ENCODE data around the gene CCND2.

CCND2 gene

DNA sequence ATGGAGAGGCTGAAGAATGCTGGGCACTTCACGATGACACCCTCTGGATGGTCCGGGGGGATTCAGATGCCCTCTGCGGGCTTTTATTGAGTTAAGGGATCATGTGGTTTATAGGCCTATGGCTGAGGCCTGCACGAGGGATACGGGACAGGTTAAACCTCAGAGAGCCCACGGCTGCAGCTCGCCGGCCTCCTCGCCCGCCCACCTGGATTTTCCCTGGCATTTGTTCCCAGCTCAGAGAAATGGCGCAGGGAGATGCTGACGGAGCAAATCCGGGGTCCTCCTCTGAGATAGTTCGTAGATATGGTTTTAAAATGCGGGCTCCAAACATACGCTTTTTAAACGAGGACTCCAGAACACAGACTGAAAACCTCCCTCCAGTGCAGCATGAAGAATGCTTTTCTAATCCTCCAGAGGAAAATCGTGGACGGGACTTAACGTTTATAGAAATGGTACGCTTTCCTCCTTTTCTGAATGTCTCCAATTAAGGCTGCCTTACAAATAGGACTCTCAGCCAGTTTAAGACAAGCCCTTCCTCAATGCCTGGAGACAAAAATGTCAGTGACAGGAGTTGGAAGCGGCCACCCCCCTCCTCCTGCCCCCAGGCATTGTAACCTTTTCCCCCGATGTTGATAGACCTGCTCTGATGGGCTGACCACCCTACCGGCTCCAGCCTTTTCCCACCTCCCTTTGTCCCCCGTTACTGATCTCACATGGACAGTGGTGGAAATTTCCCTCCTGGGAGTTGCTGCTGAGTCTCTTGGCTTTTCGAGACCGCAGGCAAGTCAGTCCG lies 16.6 kb downstream of the CCND2 start:
- DNase-seq (ENCODE audit: low read depth in 2 of 2): no peak

DNA sequence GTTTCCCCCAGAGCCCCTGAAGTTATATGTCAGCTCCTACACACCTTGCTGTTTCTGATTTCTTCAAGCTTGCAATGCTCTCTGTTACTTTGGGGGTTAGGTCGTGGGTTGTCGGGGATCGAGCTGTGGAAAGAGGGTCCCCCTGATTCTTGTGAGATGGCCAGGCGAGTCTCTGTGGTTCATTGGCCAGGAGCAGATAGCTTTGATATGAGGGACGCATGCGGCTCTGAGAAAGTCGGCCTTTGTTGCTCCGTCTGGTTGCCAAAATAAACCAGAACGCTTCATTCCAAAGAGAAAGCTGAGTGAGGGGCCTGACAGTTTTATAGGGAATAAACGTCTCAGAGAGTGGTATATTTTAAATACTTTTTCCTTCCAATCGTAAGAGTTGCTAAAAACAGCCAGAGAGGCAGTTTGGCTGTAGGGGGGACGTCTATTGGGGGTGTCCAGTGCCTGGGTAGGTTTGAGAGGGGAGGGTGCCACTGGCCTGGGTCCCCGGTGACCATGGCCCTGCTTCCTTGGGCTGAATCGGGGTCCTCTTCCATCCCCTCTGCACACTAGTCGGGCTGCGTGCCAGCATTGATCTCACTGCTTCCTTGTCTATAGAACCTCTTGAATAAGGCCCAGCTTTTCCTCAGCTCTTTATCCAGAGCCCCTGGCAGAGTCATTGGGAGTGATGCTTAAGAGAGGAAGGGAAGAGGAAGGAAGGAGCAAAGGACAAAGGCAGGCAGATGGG lies 18.9 kb downstream of the CCND2 start:
- no peak for DNase-seq (ENCODE audit: low read depth in 2 of 2)

DNA sequence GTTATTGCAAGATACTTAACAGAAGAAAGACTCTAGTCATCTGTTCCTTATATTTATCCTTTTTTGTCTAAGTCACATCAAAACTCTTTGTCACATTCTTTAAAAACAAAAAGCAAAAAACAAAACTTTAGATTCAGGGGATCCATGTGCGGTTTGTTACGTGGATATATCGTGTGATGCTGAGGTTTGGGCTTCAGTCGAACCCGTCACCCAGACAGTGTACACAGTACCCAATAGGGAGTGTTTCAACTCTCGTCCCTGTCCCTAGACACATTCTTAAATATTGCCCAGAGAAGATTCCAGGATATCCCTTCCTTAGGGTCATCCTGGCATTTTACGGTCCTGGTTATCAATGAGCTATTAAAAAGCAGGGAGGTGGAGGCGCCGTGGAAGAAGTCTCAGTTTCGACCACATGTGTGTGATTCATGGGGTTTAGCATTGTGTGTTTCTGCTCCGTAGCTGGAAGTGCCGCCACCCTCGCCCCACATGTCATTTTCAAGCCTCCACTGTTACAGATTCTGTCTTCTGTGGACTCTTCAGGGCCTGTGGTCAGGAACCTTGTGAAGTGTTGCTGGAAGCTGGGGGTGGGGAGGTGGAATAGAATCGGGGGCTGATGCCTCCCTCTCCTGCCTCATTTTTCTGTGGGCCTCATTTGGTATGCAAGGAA lies 19.9 kb downstream of the CCND2 start:
- DNase-seq (ENCODE audit: low read depth in 2 of 2): no peak

DNA sequence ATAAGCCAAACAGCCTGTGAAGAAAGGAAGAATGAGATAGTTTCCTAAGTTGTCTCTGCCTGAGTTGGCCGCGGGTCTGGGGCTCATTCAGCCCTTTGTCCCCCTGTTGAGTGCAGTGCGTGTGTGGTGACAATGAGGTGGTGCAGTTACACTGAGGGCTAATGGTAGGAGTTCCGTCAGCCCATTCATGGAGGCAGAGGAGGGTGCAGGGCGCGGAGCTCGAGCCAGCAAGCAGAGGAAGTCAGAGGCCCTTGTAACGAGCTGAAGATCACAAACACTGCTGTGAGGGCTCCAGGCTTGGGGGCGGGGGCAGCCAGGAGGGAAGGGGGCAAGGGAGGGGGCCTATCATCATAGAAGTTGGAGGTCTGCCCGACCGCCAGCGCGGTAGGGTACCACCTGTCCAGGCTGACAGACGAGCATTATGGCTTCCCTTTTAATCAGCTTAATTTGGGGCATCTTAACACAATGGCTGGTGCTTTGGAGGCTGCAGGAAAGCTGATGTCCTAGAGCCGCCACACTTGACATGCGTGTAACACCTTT lies 20.5 kb downstream of the CCND2 start:
- no peak for DNase-seq (ENCODE audit: low read depth in 2 of 2)

DNA sequence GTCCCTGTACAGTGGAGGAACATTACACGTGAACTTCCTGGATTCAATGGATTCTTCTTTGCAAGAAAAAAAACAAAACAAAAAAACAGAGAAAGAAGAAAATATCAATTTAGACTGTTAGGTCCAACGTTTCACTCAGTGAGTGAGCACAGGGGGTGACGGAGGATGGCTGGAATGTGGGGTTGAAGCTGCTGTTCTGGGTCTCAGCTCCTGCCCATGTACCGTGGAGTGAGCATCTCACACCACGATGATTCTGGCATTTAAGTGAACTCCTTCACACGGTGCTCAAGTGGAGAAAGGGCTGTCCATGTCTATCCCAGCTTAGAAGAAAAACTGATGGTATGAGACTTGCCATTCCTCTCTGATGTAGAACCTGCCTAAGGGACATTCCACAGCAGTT lies 23.2 kb downstream of the CCND2 start:
- DNase-seq (ENCODE audit: low read depth in 2 of 2): no peak

DNA sequence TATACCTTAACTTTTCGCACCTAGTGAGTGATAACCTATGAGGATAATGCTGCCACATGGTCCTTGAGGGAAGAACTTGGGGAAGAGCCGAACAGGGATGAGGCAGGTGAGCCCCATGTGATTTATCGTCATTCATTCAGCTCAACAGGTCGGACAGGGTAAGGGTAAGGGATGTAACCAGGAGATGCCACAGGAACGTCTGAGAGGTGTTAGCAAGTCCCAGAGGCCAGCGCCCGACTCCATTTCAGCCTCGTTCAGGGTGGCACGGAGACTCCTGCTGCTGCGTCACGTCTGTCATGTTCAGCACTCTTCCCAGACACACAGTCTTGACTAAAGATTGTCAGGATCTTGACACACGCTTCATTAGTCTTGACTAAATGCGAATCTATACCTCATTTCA lies 24.1 kb downstream of the CCND2 start:
- no peak for DNase-seq (ENCODE audit: low read depth in 2 of 2)

DNA sequence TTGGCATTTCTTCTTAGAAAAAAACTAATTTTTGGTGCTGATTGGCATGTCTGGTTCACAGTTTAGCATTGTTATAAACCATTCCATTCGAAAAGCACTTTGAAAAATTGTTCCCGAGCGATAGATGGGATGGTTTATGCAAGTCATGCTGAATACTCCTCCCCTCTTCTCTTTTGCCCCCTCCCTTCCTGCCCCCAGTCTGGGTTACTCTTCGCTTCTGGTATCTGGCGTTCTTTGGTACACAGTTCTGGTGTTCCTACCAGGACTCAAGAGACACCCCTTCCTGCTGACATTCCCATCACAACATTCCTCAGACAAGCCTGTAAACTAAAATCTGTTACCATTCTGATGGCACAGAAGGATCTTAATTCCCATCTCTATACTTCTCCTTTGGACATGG lies 27.3 kb downstream of the CCND2 start:
- DNase-seq (ENCODE audit: low read depth in 2 of 2): no peak

DNA sequence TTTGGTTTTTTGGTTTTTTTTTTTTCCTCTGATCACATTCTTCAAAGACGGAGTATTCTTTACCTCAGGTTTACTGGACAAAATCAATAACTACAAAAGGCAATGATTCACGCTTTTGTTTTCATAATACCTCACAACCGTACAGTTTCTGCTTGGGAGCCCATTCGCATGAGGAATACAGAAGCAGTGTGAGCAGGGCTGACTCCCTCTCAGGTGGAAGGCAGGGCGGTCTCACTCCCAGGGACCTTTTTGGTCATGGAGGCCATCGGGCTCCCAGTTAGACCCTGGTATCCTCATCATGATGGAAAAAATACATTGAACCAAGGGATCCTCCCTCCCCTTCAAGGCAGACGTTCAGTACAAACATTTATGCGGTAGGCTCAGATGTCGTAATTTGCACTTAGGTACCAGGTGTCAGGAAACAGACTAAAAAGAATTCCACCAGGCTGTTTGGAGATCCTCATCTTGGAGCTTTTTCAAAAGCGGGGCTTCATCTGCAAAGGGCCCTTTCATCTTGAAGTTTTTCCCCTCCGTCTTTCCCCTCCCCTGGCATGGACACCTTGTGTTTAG lies 28.5 kb downstream of the CCND2 start:
- DNase-seq (ENCODE audit: low read depth in 2 of 2): no peak

DNA sequence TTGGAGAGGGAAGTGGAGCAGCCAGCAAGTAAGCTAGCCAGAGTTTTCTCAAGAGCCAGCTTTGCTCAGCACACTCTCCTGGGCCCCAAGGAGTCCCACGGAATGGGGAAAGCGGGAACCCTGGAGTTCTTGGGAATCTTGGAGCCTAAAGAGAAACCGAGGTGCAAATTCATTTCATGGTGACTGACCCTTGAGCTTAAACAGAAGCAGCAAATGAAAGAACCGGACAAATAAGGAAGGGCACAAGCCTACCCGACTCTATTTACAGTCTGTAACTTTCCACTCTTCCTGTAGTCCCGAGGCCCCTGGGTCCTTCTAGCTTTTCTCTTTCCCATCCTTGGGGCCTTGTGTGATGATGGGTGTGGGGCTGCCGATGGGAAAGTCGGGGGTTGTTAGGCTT lies 29.3 kb downstream of the CCND2 start:
- no peak for DNase-seq (ENCODE audit: low read depth in 2 of 2)

DNA sequence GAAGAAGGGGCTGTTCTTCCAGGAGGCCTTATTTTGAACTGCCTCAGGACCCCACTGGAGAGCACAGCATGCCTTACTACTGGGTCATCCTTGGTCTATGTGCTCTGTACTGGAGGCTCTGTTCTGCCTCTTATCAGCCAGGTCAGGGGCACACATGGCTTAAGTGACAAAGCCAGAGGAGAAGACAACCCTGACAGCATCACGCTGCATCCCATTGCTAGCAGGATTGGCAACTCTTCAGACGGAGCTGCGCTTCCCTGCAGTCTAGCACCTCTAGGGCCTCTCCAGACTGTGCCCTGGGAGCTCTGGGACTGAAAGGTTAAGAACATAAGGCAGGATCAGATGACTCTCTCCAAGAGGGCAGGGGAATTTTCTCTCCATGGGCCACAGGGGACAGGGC lies 30.2 kb downstream of the CCND2 start:
- DNase-seq (ENCODE audit: low read depth in 2 of 2): no peak

DNA sequence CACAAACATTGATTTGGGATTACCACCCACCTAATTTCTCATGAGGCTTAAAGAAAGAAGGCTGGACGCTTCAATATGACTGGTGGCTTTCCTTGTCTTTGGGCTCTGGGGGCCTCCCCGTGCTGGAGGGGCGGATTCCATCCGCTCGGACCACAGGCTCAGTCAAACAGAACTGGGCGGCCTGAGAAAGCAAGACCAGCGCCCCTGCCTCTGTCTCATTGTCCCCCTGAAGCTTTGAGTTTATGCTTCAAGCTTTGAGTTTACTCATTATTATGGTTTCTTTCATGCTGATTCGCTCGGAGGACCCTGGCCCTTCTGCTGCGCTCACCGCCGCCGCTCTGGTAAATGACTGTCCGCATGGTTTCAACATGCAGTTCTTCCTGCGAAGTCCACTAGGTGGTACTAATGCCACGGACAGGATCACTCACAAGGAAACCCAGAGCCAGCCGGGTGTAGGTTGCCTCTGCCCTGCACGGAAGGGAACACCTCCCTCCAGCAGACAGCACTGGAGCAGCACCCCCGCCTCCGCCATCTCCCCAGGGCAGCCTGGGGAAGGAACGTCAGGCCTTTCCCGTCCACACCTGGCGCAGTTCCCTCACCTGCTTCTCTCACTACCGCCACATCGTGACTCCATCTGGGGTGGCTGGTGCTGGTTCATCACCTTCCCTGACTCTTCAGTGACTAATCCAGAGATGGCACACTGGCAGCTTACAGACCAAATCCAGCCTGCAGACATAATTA lies 34.2 kb downstream of the CCND2 start:
- DNase-seq (ENCODE audit: low read depth in 2 of 2): no peak

DNA sequence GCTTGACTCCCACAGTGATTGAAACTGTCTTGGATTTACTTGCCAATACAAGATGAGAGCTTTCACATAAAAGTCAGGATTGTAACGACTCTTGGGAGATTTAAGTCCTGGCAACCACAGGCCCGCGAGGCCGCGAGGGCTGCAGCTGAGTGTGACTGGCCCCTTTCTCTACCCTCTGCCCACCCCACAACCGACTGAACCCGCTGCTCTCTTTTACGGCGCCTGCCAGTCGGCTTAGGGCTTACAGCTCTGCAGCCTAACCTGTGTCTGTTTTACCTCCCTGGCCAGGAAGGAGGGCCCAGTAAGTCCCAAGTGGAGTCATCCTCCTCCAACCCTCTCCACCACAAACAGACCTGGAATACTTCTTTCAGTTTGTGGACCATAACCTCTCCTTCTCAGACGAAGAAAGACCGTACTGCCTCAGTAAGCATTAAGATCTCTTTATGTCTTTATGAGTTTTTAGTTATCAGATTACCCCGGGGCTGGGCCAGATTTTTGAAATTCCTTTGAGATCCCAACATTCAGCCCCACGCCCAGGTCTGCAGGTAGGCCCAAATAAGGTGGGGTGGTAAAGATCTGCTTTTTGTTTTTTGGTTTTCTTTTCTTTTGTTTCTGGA lies 34.9 kb downstream of the CCND2 start:
- no peak for DNase-seq (ENCODE audit: low read depth in 2 of 2)

DNA sequence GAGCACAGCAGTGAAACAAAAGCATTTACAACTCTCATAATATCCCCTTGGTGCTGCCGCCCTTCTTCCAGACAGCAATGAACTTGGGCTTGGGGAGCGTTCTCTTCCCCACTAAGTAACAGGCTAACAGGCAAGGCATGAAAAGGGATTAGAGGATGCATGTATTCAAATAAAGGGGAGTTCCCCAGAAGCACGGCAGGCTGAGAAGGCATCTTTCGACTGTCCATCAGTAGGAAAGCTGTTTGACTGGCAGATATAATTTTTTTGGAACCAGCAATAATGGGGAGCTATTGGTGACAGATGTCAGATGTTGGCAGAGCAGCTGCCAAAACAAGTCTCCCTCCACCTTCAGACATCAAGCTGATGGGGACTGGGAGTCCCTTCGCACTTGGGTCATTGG lies 38.2 kb downstream of the CCND2 start:
- no peak for DNase-seq (ENCODE audit: low read depth in 2 of 2)

DNA sequence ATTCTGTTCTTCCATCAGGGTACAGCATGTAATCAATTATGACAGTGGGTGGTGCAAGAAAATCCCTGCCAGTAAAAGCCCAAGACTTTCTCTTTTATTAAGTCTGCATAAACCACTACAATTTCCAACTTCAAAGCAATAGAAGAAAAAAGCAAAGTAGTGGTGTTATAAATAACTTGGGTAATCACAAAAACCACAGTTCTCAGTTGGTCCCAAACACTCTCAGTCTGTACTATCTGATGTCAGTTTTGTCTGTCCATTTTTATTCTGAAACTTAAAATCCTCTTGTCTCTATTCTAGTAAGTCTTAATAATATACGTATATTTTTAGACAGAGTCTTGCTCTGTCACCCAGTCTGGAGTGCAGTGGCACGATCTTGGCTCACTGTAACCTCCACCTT lies 38.7 kb downstream of the CCND2 start:
- no peak for DNase-seq (ENCODE audit: low read depth in 2 of 2)

DNA sequence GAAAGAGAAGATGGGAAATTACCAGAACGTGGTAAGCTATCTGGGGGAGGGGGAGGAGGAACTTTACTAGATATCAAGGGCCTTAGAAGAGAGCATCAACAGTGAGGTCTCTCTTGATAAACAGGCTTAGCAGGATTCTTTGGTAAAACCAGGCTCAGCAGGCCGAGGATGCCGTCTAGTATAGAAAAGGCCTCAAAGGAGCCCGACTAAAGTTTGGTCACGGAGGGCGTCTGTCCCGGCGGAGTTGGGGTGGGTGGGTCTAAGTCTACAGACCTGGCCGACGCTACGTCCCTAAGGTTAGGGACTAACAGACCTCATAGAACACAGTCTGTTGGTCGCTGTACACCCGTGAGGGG lies 46.9 kb downstream of the CCND2 start:
- DNase-seq (ENCODE audit: low read depth in 2 of 2): no peak

DNA sequence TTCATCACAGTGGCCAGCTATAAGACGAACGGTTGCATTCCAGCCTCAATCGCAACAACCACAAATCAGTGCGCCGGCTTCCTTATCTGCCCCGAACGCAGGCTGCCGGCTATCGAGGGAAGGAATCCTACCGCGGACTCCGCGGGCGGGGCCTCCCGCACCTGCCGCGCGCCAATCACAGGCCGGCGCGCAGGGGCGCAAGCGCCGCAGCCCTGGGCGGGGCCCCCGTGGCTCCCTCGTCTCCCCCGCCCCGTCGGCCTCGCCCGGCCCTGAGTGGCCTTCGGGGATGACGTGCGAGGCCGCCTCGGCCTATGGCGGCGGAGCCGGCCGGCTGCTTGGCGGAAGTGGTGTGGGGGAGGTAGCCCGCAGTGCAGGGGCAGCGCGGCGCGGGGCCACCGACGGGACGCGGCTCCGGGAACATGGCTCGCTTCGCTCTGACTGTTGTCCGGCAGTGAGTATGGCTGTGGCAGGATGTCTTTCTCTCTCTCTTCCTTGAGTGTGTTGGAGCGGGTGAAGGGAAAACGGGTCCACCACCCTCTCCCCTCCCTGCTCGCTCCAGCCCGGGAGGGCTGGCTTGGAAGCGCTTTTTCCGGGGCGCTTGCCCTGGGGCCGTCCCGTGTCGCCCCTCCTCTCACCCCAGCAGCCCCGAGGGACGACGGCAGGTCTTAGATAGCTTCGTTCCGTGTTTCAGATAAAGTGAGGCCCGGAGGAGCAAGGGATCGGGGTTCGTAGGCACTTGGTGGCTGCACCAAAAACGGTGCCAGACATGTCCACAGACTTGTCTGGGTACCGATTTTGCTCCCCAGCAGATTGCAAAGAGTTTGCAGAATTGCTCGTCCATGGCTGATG lies 47.5 kb downstream of the CCND2 start, which contains the start of gene TIGAR:
TIGAR (plus strand) TSS at position 361 of the 849 bp plus-strand sequence; CDS start at position 420, 59 bp downstream.
- DNase-seq (ENCODE audit: low read depth in 2 of 2): peak; percentile 72 to 78

DNA sequence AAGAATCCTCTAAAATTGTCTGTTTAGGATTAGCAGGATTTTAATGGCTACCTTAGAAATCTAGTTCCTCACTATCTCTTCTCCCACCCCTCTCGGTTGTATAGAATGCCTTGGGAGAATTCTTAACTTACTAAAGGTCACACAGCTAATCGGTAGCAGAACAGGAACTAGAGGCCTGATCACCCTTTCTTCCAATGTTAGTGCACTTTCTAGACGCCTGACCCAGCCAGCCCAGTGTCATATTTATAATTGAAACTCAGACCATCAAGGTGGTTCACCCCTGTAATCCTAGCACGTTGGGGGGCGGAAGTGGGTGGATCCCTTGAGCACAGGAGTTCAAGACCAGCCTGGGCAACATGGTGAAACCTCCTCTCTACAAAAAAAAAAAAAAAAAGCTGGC lies 49.2 kb downstream of the CCND2 start:
- DNase-seq (ENCODE audit: low read depth in 2 of 2): no peak

All from stimulated activated CD4-positive, alpha-beta T cell treated with anti-CD3 and anti-CD28 coated beads, Interleukin-1b, Interleukin-23, amount 100 ng/mL, for 1 hour (primary cell).